ENCODE measurements around the gene PSEN2. TPM values are rescaled to one million over a fixed set of nuclear protein-coding genes. Genes with fewer than 3 reads are reported as not detected.

The PSEN2 gene
- polyA plus RNA-seq, 1 donor (not counting 4 experiments of a cell fraction or from before 2014, with no cell fraction given) = 9.5 TPM

DNA sequence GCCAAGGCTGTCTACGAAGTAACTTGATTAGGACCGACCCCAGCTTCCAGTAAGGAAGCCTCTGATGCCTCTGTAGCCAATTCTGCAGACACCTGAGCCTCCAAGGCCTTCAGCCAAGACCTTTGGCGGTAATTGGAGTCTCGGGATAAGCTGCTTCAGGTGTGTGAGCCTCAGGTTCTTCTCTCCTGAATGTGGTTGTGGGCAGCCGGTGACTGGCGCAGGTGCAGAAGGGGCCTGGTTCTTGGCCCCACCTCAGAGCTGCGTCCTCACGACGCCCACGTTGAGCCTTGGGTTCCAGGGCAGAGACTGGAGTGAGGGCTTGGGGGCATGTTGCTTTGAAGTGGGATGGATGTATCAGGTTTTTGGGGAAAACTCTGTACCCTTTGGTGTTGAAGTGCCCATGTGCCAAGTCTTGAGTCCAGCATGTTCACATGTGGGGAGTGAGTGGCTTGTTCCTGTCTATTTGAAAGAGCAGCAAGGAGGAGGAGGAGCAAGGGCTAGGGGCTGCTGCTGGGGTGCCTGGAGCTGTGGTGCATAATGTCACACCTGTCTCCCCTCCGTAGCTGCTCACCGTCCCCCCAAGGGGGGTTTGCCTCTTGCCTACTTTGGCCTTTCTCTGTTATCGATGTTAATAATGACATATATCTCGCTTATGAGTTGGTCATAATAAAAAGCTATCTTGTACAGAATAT, 1.4 kb downstream of the PSEN2 start:
- dilution Hi-C loops (cut with MboI; ENCODE audit: extremely low pct_ligation_motif_present, low sequenced_read_pairs) = no loop called here
- no peak overlapping the region for H2AFZ ChIP-seq (ENCODE audit: control insufficient read depth, low read length)
- TF ChIP-seq, protein P1, sequence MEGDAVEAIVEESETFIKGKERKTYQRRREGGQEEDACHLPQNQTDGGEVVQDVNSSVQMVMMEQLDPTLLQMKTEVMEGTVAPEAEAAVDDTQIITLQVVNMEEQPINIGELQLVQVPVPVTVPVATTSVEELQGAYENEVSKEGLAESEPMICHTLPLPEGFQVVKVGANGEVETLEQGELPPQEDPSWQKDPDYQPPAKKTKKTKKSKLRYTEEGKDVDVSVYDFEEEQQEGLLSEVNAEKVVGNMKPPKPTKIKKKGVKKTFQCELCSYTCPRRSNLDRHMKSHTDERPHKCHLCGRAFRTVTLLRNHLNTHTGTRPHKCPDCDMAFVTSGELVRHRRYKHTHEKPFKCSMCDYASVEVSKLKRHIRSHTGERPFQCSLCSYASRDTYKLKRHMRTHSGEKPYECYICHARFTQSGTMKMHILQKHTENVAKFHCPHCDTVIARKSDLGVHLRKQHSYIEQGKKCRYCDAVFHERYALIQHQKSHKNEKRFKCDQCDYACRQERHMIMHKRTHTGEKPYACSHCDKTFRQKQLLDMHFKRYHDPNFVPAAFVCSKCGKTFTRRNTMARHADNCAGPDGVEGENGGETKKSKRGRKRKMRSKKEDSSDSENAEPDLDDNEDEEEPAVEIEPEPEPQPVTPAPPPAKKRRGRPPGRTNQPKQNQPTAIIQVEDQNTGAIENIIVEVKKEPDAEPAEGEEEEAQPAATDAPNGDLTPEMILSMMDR (optimal IDR thresholded peaks at IDR 0.05 in 1 of 3, IDR thresholded peaks at IDR 0.05 in 1 of 3, conservative IDR thresholded peaks at IDR 0.05 in 1 of 3; ENCODE audit: extremely low read depth in 1 of 3, insufficient read depth in 2 of 3, low read length in 3 of 3) = no peak
- TF ChIP-seq EZH2 (IDR thresholded peaks at IDR 0.05; ENCODE audit: low read length) = no peak
- H3K9me3 ChIP-seq (ENCODE audit: control insufficient read depth, low read depth, low read length) = no peaks in the 10 kb centered on the region
- no peaks in the 10 kb centered on the region for H3K27me3 ChIP-seq (ENCODE audit: control insufficient read depth, extremely low read depth, insufficient read depth, low read length)
- no peak overlapping the region for H3K9ac ChIP-seq (ENCODE audit: control insufficient read depth, extremely low read depth, insufficient read depth, low read length)
- H3K79me2 ChIP-seq (ENCODE audit: control insufficient read depth, insufficient read depth, low read length) = no peaks in the 10 kb centered on the region
- H4K20me1 ChIP-seq (ENCODE audit: control insufficient read depth, extremely low read depth, insufficient read depth, low read length) = no peaks in the 10 kb centered on the region
- H3K9me1 ChIP-seq (ENCODE audit: control insufficient read depth, extremely low read depth, insufficient read depth, low read length) = no peaks in the 10 kb centered on the region
- H3K4me1 ChIP-seq (ENCODE audit: control insufficient read depth, extremely low read depth, insufficient read depth, low read length) = peaks cover 30% of the 10 kb centered on the region
- DNase-seq (ENCODE audit: low read depth, low spot score) (no peak), FAIRE-seq (no peak)
- H3K27ac ChIP-seq (ENCODE audit: control insufficient read depth, insufficient read depth, low read length) = no peak overlapping the region
- peaks cover 0 to 1% of the 10 kb centered on the region in 2 experiments for H3K36me3 ChIP-seq (ENCODE audit: control insufficient read depth in 2 of 2, extremely low read depth in 1 of 2, insufficient read depth in 2 of 2, low read length in 2 of 2)
- H3K4me3 ChIP-seq (ENCODE audit: control insufficient read depth in 2 of 3, extremely low read depth in 1 of 3, insufficient read depth in 2 of 3, low read depth in 1 of 3, low read length in 3 of 3) = peak overlapping the region; percentile 48 to 70 (median 69)
- peak overlapping the region; percentile 65 for H3K4me2 ChIP-seq (ENCODE audit: control insufficient read depth, extremely low read depth, insufficient read depth, low read depth, low read length)

GRCh38 chr1:226872437-226872836, 2.0 kb downstream of the PSEN2 start:
- dilution Hi-C loops (cut with MboI; ENCODE audit: extremely low pct_ligation_motif_present, low sequenced_read_pairs) = no loop called here
- FAIRE-seq (no peak), DNase-seq (ENCODE audit: low read depth, low spot score) (no peak)
- no peak for TF ChIP-seq EZH2 (IDR thresholded peaks at IDR 0.05; ENCODE audit: low read length)
- TF ChIP-seq, protein P1 (optimal IDR thresholded peaks at IDR 0.05 in 1 of 3, IDR thresholded peaks at IDR 0.05 in 1 of 3, conservative IDR thresholded peaks at IDR 0.05 in 1 of 3; ENCODE audit: extremely low read depth in 1 of 3, insufficient read depth in 2 of 3, low read length in 3 of 3) = no peak
- H3K27ac ChIP-seq (ENCODE audit: control insufficient read depth, insufficient read depth, low read length) = no peak overlapping the region
- H3K27me3 ChIP-seq (ENCODE audit: control insufficient read depth, extremely low read depth, insufficient read depth, low read length) = no peaks in the 10 kb centered on the region
- no peak overlapping the region for H3K4me3 ChIP-seq (ENCODE audit: control insufficient read depth in 2 of 3, extremely low read depth in 1 of 3, insufficient read depth in 2 of 3, low read depth in 1 of 3, low read length in 3 of 3)
- H3K79me2 ChIP-seq (ENCODE audit: control insufficient read depth, insufficient read depth, low read length) = no peaks in the 10 kb centered on the region
- no peak overlapping the region for H2AFZ ChIP-seq (ENCODE audit: control insufficient read depth, low read length)
- H4K20me1 ChIP-seq (ENCODE audit: control insufficient read depth, extremely low read depth, insufficient read depth, low read length) = no peaks in the 10 kb centered on the region
- no peak overlapping the region for H3K9ac ChIP-seq (ENCODE audit: control insufficient read depth, extremely low read depth, insufficient read depth, low read length)
- no peaks in the 10 kb centered on the region for H3K9me1 ChIP-seq (ENCODE audit: control insufficient read depth, extremely low read depth, insufficient read depth, low read length)
- peaks cover 29% of the 10 kb centered on the region for H3K4me1 ChIP-seq (ENCODE audit: control insufficient read depth, extremely low read depth, insufficient read depth, low read length)
- H3K4me2 ChIP-seq (ENCODE audit: control insufficient read depth, extremely low read depth, insufficient read depth, low read depth, low read length) = no peak overlapping the region
- H3K36me3 ChIP-seq (ENCODE audit: control insufficient read depth in 2 of 2, extremely low read depth in 1 of 2, insufficient read depth in 2 of 2, low read length in 2 of 2) = peaks cover 0 to 2% of the 10 kb centered on the region in 2 experiments
- H3K9me3 ChIP-seq (ENCODE audit: control insufficient read depth, low read depth, low read length) = no peaks in the 10 kb centered on the region
